IMR-90 (cell line): Measurements from ENCODE around the gene SLX9. TPM values are rescaled to one million over a fixed set of nuclear protein-coding genes. Genes with fewer than 3 reads are reported as not detected.

Experiments used
- ATAC-seq: fragments of 200-7000 bp; cut with Tn5 transposase; 2 replicates; pipeline ENCODE4 v1.9.1; 2020; ENCODE audit warnings: low read depth, mild to moderate bottlenecking, moderate library complexity
- BruUV-seq: library from RNA; stranded (reverse); fragments of 400-500 nt; replicated peaks from 2 replicates; lab custom pipeline; 2021; lab: Mats Ljungman, UMichigan
- CTCF ChIA-PET: fragments of 300-600 bp; formaldehyde crosslinking; extraction: SDS; loops from one replicate; lab custom pipeline; 2021; ENCODE audit warnings: antibody characterized with exemption; lab: Yijun Ruan, JAX
- POLR2A ChIA-PET: fragments of 300-600 bp; sonication (Branson Sonifier 250); formaldehyde crosslinking; loops from one replicate; lab custom pipeline; 2022; ENCODE audit warnings: antibody characterized with exemption; ENCODE audit not compliant: unreplicated experiment; lab: Charles Lee
- DNase-seq: peaks from one replicate; pipeline ENCODE4 v3.0.0; 2013
- H2AFZ ChIP-seq: replicated peaks from 2 replicates; pipeline ENCODE3; 2013; ENCODE audit warnings: low read length, mild to moderate bottlenecking; ENCODE audit not compliant: poor library complexity
- H2AK5ac ChIP-seq: 2 replicates; pipeline ENCODE4 v1.6.1; 2013; ENCODE audit warnings: low read depth, low read length, inconsistent platforms
- H2AK9ac ChIP-seq: replicated peaks from 2 replicates; pipeline ENCODE3; 2013; ENCODE audit warnings: mild to moderate bottlenecking, low read depth, low read length, moderate library complexity; ENCODE audit not compliant: poor library complexity
- H2BK120ac ChIP-seq: 2 replicates; pipeline ENCODE4 v1.6.1; 2013; ENCODE audit warnings: low read depth, low read length, inconsistent platforms
- H2BK15ac ChIP-seq: 3 replicates; pipeline ENCODE4 v1.6.1; 2013; ENCODE audit warnings: low read depth, low read length, inconsistent platforms
- H2BK20ac ChIP-seq: 2 replicates; pipeline ENCODE4 v1.6.1; 2013; ENCODE audit warnings: low read depth, mild to moderate bottlenecking, inconsistent platforms, low read length, moderate library complexity
- H2BK5ac ChIP-seq: 2 replicates; pipeline ENCODE4 v1.6.1; 2013; ENCODE audit warnings: mild to moderate bottlenecking, low read depth, low read length, inconsistent platforms; ENCODE audit not compliant: poor library complexity, severe bottlenecking
- H3K14ac ChIP-seq: replicated peaks from 2 replicates; pipeline ENCODE4 v1.6.1; 2013; ENCODE audit warnings: low read depth, low read length, inconsistent platforms
- H3K18ac ChIP-seq: 2 replicates; pipeline ENCODE4 v1.6.1; 2013; ENCODE audit warnings: low read depth, low read length, control low read depth
- H3K23ac ChIP-seq: 2 replicates; pipeline ENCODE4 v1.6.1; 2013; ENCODE audit warnings: low read depth, low read length, inconsistent platforms
- H3K27ac ChIP-seq: 2 replicates; pipeline ENCODE4 v1.5.1; 2013; ENCODE audit warnings: mild to moderate bottlenecking, control low read depth, low read length; ENCODE audit not compliant: insufficient read depth
- H3K27me3 ChIP-seq: 2 replicates; pipeline ENCODE4 v1.6.1; 2013; ENCODE audit warnings: low read length; ENCODE audit not compliant: control insufficient read depth, insufficient read depth
- H3K36me3 ChIP-seq: 2 replicates; pipeline ENCODE4 v1.6.1; 2013; ENCODE audit warnings: low read length, mixed read lengths; ENCODE audit not compliant: control insufficient read depth, insufficient read depth
- H3K4ac ChIP-seq: 2 replicates; pipeline ENCODE4 v1.6.1; 2013; ENCODE audit warnings: low read depth, low read length, inconsistent platforms
- H3K4me1 ChIP-seq: 2 replicates; pipeline ENCODE4 v1.6.1; 2013; ENCODE audit warnings: low read length, mixed read lengths; ENCODE audit not compliant: control insufficient read depth, insufficient read depth
- H3K4me2 ChIP-seq: 2 replicates; pipeline ENCODE4 v1.6.1; 2013; ENCODE audit warnings: low read depth, mild to moderate bottlenecking, control low read depth, low read length, moderate library complexity
- H3K4me3 ChIP-seq: 2 replicates; pipeline ENCODE4 v1.5.1; 2013; ENCODE audit warnings: low read depth, mild to moderate bottlenecking, control low read depth, low read length, moderate library complexity; ENCODE audit not compliant: insufficient read depth
- H3K56ac ChIP-seq: 2 replicates; pipeline ENCODE4 v1.6.1; 2013; ENCODE audit warnings: low read length, inconsistent platforms; ENCODE audit not compliant: insufficient read depth; ENCODE audit errors: extremely low read depth
- H3K79me1 ChIP-seq, 2 experiments: 2 replicates each; pipeline ENCODE4 v1.6.1; 2013; ENCODE audit warnings: low read length in 2 of 2, inconsistent platforms in 1 of 2, low read depth in 1 of 2
- H3K9ac ChIP-seq: 2 replicates; pipeline ENCODE4 v1.6.1; 2013; ENCODE audit warnings: low read depth, low read length, control low read depth
- H3K9me1 ChIP-seq: 2 replicates; pipeline ENCODE4 v1.6.1; 2013; ENCODE audit warnings: low read length, inconsistent platforms; ENCODE audit not compliant: insufficient read depth
- H3K9me3 ChIP-seq: 2 replicates; pipeline ENCODE4 v1.6.1; 2013; ENCODE audit warnings: low read length; ENCODE audit not compliant: control insufficient read depth, insufficient read depth
- H4K20me1 ChIP-seq: 2 replicates; pipeline ENCODE4 v1.6.1; 2013; ENCODE audit warnings: low read length, inconsistent platforms; ENCODE audit not compliant: insufficient read depth
- H4K5ac ChIP-seq: 2 replicates; pipeline ENCODE4 v1.6.1; 2013; ENCODE audit warnings: mild to moderate bottlenecking, low read depth, low read length, control low read depth
- H4K8ac ChIP-seq, 2 experiments: 2 replicates each; pipeline ENCODE4 v1.6.1; 2013; ENCODE audit warnings: low read depth in 2 of 2, low read length in 2 of 2, control low read depth in 1 of 2, inconsistent platforms in 1 of 2
- H4K91ac ChIP-seq: 2 replicates; pipeline ENCODE4 v1.6.1; 2013; ENCODE audit warnings: low read depth, low read length, inconsistent platforms; ENCODE audit not compliant: insufficient read depth
- BHLHE40 ChIP-seq: fragments of 150-350 bp; IDR thresholded peaks from 2 replicates; pipeline ENCODE4 v1.6.1; 2016; ENCODE audit warnings: mild to moderate bottlenecking, low read depth, low read length
- CEBPB ChIP-seq: IDR thresholded peaks from 2 replicates; pipeline ENCODE4 v1.6.1; 2012; ENCODE audit warnings: low read depth, low read length, improper control_type of control experiment
- CHD1 ChIP-seq: IDR thresholded peaks from 2 replicates; pipeline ENCODE4 v1.6.1; 2012; ENCODE audit warnings: low read depth, low read length, improper control_type of control experiment
- FOS ChIP-seq: fragments of 150-350 bp; IDR thresholded peaks from 2 replicates; pipeline ENCODE4 v1.6.1; 2016; ENCODE audit warnings: low read depth, low read length
- MAFK ChIP-seq: IDR thresholded peaks from 2 replicates; pipeline ENCODE4 v1.6.1; 2012; ENCODE audit warnings: low read depth, low read length, improper control_type of control experiment
- MAZ ChIP-seq: IDR thresholded peaks from 2 replicates; pipeline ENCODE4 v1.6.1; 2012; ENCODE audit warnings: low read depth, mild to moderate bottlenecking, low read length, improper control_type of control experiment, moderate library complexity, borderline replicate concordance
- MXI1 ChIP-seq: IDR thresholded peaks from 2 replicates; pipeline ENCODE4 v1.6.1; 2012; ENCODE audit warnings: low read depth, mild to moderate bottlenecking, low read length, moderate library complexity, borderline replicate concordance
- POLR2A ChIP-seq: IDR thresholded peaks from 2 replicates; pipeline ENCODE4 v1.6.1; 2012; ENCODE audit warnings: mild to moderate bottlenecking, low read depth, low read length
- RAD21 ChIP-seq: IDR thresholded peaks from 2 replicates; pipeline ENCODE4 v1.6.1; 2012; ENCODE audit warnings: low read length, improper control_type of control experiment
- RCOR1 ChIP-seq: IDR thresholded peaks from 2 replicates; pipeline ENCODE4 v1.6.1; 2012; ENCODE audit warnings: mild to moderate bottlenecking, low read length, improper control_type of control experiment; ENCODE audit not compliant: insufficient replicate concordance
- RFX5 ChIP-seq: IDR thresholded peaks from 2 replicates; pipeline ENCODE4 v1.8.0; 2012; ENCODE audit warnings: low read depth, mild to moderate bottlenecking, low read length, moderate library complexity
- SMC3 ChIP-seq: fragments of 150-350 bp; IDR thresholded peaks from 2 replicates; pipeline ENCODE4 v1.6.1; 2016; ENCODE audit warnings: low read depth, mild to moderate bottlenecking, antibody characterized with exemption, low read length, moderate library complexity
- WGBS, 2 experiments: methylation state at CpG; one replicate each; pipeline versions ENCODE4 v1.1.5 to v1.1.7; 2013; ENCODE audit warnings: missing lambda C conversion rate in 2 of 2; ENCODE audit not compliant: insufficient read length in 1 of 2; ENCODE audit errors: extremely low coverage in 2 of 2; 5-methylcytosine and 5-hydroxymethylcytosine counted together
- dilution Hi-C: fragments of 300-500 bp; cut with HindIII; formaldehyde crosslinking; loops from one replicate; pipeline ENCODE4 v1.14.3; 2018; ENCODE audit warnings: low sequenced_read_pairs; ENCODE audit not compliant: unreplicated experiment
- in situ Hi-C: fragments of 300-500 bp; cut with MboI; formaldehyde crosslinking; loops from 3 replicates; pipeline ENCODE4 v1.14.3; 2019; ENCODE audit warnings: low sequenced_read_pairs, inconsistent platforms, mixed read lengths
- intact Hi-C: fragments of 100-400 bp; cut with micrococcal nuclease; formaldehyde crosslinking; loops from 2 replicates; pipeline ENCODE4 v1.10.0; 2022
- polyA plus RNA-seq, 3 experiments: library from polyadenylated mRNA; depleted of rRNA; stranded (reverse); fragments of >200 nt; gene quantifications; 2 replicates each; pipeline ENCODE4 v1.2.3, GENCODE V29; 2012; ENCODE audit warnings: low replicate concordance in 1 of 3
- total RNA-seq: library from RNA; depleted of rRNA; stranded (reverse); fragments of >200 nt; gene quantifications from 2 replicates; pipeline ENCODE4 v1.2.3, GENCODE V29; 2012
- TF ChIP-seq, protein P1 (sequence below): fragments of 150-350 bp; IDR thresholded peaks from 2 replicates; pipeline ENCODE4 v1.6.1; 2017; ENCODE audit warnings: mild to moderate bottlenecking, antibody characterized with exemption, low read length, low read depth
- TF ChIP-seq, protein P2 (sequence below): conservative IDR thresholded peaks from 2 replicates; pipeline ENCODE4 v1.5.1; 2012; ENCODE audit warnings: mild to moderate bottlenecking, low read depth, low read length, improper control_type of control experiment
- TF ChIP-seq, protein P3 (sequence below): fragments of 150-350 bp; IDR thresholded peaks from 2 replicates; pipeline ENCODE4 v1.6.1; 2016; ENCODE audit warnings: low read depth, mild to moderate bottlenecking, low read length, moderate library complexity, borderline replicate concordance

Gene SLX9
- total and polyA plus RNA-seq, 2 of the 4 experiments (the other 2 are of a cell fraction) = 10.4 to 21.7 TPM

DNA sequence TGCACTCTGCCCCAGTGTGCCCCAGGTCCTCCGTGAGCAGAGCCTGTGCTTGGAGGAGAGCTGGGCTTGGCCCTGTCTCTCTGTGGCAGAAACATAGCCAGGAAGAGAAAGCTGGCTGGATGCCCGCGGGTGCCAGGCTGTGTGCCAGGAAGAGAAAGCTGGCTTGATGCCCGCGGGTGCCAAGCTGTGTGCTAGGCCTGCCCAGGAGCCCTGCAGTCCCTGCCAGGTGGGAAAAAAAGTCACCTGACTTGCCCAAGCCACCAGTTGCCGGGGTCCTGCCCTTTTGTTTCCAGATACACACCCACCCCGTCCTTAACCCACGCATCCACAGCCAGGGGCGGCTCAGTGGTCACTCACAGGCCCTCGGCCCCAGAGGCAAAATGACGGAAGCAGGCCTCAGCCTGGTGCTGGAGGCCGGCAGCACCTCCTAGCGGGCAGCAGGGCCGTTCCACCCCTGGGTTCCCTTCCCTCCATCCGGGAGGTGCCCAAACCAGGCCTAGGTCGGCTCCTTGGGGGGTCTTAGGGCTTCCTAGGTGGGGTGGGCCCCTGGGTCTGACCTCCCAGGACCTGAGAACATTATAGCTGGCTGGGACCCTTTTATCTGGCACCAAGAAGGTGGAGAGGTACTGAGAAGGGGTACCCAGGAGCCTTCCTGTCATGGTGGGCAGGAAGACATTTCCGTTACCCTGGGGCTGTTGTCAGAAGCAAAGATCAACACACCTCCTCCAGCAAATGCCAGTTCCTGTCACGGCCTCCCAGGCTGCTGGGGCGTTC, 28.3 kb upstream of the SLX9 start:
- CTCF ChIA-PET = no interaction called here
- H3K14ac ChIP-seq = no peak overlapping the region
- in situ Hi-C loops = no loop called here
- H4K8ac ChIP-seq = no peak overlapping the region
- no peak overlapping the region for H4K5ac ChIP-seq
- H2BK20ac ChIP-seq = no peak overlapping the region
- H2BK5ac ChIP-seq = no peak overlapping the region
- peaks cover 6% of the 10 kb centered on the region; the same call in 1 of the 2 replicates for H3K4me1 ChIP-seq
- no peak overlapping the region for H3K4ac ChIP-seq
- H3K56ac ChIP-seq = no peak overlapping the region
- dilution Hi-C loops = no loop called here
- no peaks in the 10 kb centered on the region for H3K36me3 ChIP-seq
- H4K91ac ChIP-seq = no peak overlapping the region
- no peak overlapping the region; the same call in 1 of the 2 replicates for H2AK5ac ChIP-seq
- H2AK9ac ChIP-seq = peak overlapping the region; percentile 50
- H3K27me3 ChIP-seq = peaks cover 65% of the 10 kb centered on the region
- no TSS peak for BruUV-seq
- H3K9ac ChIP-seq = no peak overlapping the region
- H3K9me1 ChIP-seq = no peaks in the 10 kb centered on the region
- no peak overlapping the region for H2AFZ ChIP-seq
- no peak overlapping the region for H3K4me3 ChIP-seq
- no peaks in the 10 kb centered on the region for H4K20me1 ChIP-seq
- no peak overlapping the region for H2BK15ac ChIP-seq
- DNase-seq (no peak), ATAC-seq (no peak)
- WGBS, 2 experiments = 83% methylated on average over 2 of the region's 19 CpGs; no CpG with 5 or more reads in 1 of the 2 experiments
- intact Hi-C loops = no loop called here
- no peaks in the 10 kb centered on the region for H3K79me1 ChIP-seq
- POLR2A ChIA-PET = no interaction called here
- no peak overlapping the region for H2BK120ac ChIP-seq
- H3K23ac ChIP-seq = no peak overlapping the region
- no peak overlapping the region for H3K4me2 ChIP-seq
- H3K18ac ChIP-seq = no peak overlapping the region
- no peaks in the 10 kb centered on the region for H3K9me3 ChIP-seq
- H3K27ac ChIP-seq = no peak overlapping the region
- TF ChIP-seq RAD21 (no peak), RCOR1 (no peak), MAZ (no peak), CHD1 (no peak), POLR2A (no peak), MAFK (no peak), BHLHE40 (no peak), FOS (no peak), SMC3 (no peak), CEBPB (no peak), RFX5 (no peak), MXI1 (no peak)
- TF ChIP-seq, protein P1, sequence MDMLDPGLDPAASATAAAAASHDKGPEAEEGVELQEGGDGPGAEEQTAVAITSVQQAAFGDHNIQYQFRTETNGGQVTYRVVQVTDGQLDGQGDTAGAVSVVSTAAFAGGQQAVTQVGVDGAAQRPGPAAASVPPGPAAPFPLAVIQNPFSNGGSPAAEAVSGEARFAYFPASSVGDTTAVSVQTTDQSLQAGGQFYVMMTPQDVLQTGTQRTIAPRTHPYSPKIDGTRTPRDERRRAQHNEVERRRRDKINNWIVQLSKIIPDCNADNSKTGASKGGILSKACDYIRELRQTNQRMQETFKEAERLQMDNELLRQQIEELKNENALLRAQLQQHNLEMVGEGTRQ = no peak
- TF ChIP-seq, protein P2, sequence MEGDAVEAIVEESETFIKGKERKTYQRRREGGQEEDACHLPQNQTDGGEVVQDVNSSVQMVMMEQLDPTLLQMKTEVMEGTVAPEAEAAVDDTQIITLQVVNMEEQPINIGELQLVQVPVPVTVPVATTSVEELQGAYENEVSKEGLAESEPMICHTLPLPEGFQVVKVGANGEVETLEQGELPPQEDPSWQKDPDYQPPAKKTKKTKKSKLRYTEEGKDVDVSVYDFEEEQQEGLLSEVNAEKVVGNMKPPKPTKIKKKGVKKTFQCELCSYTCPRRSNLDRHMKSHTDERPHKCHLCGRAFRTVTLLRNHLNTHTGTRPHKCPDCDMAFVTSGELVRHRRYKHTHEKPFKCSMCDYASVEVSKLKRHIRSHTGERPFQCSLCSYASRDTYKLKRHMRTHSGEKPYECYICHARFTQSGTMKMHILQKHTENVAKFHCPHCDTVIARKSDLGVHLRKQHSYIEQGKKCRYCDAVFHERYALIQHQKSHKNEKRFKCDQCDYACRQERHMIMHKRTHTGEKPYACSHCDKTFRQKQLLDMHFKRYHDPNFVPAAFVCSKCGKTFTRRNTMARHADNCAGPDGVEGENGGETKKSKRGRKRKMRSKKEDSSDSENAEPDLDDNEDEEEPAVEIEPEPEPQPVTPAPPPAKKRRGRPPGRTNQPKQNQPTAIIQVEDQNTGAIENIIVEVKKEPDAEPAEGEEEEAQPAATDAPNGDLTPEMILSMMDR = no peak
- TF ChIP-seq, protein P3, sequence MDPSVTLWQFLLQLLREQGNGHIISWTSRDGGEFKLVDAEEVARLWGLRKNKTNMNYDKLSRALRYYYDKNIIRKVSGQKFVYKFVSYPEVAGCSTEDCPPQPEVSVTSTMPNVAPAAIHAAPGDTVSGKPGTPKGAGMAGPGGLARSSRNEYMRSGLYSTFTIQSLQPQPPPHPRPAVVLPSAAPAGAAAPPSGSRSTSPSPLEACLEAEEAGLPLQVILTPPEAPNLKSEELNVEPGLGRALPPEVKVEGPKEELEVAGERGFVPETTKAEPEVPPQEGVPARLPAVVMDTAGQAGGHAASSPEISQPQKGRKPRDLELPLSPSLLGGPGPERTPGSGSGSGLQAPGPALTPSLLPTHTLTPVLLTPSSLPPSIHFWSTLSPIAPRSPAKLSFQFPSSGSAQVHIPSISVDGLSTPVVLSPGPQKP = no peak
